ENCODE measurements around the gene IFFO2.

DNA sequence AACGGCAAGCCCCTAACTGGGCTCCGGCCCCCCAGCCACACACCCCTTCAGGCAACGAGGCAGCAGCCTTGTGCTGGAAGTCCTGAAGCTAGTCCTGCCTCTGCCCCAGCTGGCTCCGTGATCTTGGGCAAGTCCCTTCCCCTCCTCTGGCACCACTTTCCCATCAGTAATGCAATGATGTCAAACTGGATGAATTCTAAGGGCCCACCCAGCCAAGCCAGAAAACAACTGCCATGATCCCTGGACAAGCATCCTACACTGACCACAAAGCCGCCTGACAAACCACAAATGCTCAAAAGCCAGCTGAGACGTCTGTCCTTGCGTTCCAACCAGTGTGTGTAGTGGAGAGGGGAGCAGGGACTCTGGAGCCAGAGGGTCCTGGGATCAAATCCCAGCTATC lies 26.8 kb downstream of the IFFO2 start:
- TF ChIP-seq CTCF (IDR thresholded peaks at IDR 0.05), result no peak
- no peak for TF ChIP-seq POLR2A (IDR thresholded peaks at IDR 0.05)
